IPS-15b (cell line): ENCODE results near the gene HAUS1.
"Not testable (repeated sequence)": the region's sequence is repeated elsewhere in the genome, so short reads cannot be mapped to it uniquely, and the experiment has no call there.

Experiments
- H3K27me3 ChIP-seq: one replicate; pipeline ENCODE4 v1.6.1; 2013; ENCODE audit warnings: low read length; ENCODE audit not compliant: control insufficient read depth, insufficient read depth
- H3K36me3 ChIP-seq: one replicate; pipeline ENCODE4 v1.6.1; 2013; ENCODE audit warnings: low read length; ENCODE audit not compliant: control insufficient read depth, insufficient read depth
- H3K4me1 ChIP-seq: one replicate; pipeline ENCODE4 v1.6.1; 2013; ENCODE audit warnings: mild to moderate bottlenecking, low read length; ENCODE audit not compliant: control insufficient read depth, insufficient read depth
- H3K4me3 ChIP-seq: one replicate; pipeline ENCODE4 v1.5.1; 2013; ENCODE audit warnings: low read depth, low read length
- H3K9ac ChIP-seq: one replicate; pipeline ENCODE4 v1.6.1; 2013; ENCODE audit warnings: low read depth, mild to moderate bottlenecking, low read length
- H3K9me3 ChIP-seq: one replicate; pipeline ENCODE4 v1.6.1; 2013; ENCODE audit warnings: mild to moderate bottlenecking, low read length; ENCODE audit not compliant: control insufficient read depth, insufficient read depth

HAUS1 gene

DNA sequence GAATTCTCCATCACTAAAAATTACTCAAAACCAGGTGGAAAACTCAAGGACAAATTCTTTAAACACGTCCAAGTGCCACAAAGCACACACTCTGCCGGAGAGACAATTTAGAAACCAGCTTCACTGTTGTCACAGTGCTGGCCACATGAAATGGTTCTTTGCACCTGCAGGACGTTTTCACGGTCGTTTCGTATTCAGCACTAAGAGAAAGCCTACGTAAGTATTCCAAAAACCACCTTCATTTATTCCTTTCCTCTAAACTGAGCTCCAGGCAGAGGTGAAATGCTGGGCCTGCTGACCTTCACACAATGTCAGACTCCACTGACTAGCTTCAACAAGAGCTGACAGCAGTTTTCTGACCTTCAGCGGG is 6.8 kb upstream of the HAUS1 start:
- H3K4me1 ChIP-seq: peaks cover 8% of the 10 kb centered on the region
- H3K9me3 ChIP-seq: no peaks in the 10 kb centered on the region
- H3K4me3 ChIP-seq: peak overlapping the region; percentile 97
- peak overlapping the region; percentile 96 for H3K9ac ChIP-seq
- H3K27me3 ChIP-seq: no peaks in the 10 kb centered on the region
- H3K36me3 ChIP-seq: peaks cover 3% of the 10 kb centered on the region

- H3K27me3 ChIP-seq: no peaks in the 10 kb centered on the region
- no peaks in the 10 kb centered on the region for H3K9me3 ChIP-seq
- peak within 1 kb of the TSS; percentile 96 for H3K9ac ChIP-seq
- H3K36me3 ChIP-seq: peaks cover 3% of the 10 kb centered on the region
- H3K4me1 ChIP-seq: peaks cover 8% of the 10 kb centered on the region
- H3K4me3 ChIP-seq: peak within 1 kb of the TSS; percentile 97
Measured at GRCh38 chr18:46097801-46098615, 6.2 kb upstream of the HAUS1 start, which contains the start of gene ATP5F1A. ATP5F1A (minus strand) TSS chr18:46098296; CDS start chr18:46098231, 65 bp downstream.

DNA sequence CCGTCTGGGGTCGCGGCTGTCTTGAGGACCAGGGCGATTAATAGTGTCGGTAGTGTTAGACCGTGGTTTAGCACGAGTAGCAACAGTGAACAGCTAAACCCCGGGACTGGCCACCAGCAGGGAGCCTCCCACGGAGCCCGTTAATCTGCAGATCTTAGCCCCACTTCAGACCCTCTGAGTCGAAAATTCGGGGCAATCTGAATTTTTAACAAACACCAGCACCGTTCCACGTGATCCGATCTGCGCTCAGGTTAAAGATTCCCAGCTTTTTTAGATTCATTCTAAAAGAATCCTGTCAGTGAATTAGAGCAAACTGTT is 5.6 kb upstream of the HAUS1 start:
- Histone ChIP-seq H3K4me3 (peak overlapping the region; percentile 97), H3K9ac (peak overlapping the region; percentile 61), H3K4me1 (peaks cover 8% of the 10 kb centered on the region), H3K36me3 (peaks cover under 1% of the 10 kb centered on the region), H3K27me3 (no peaks in the 10 kb centered on the region), H3K9me3 (no peaks in the 10 kb centered on the region)

GRCh38 chr18:46099463-46099862 is 4.7 kb upstream of the HAUS1 start:
- no peaks in the 10 kb centered on the region for H3K27me3 ChIP-seq
- H3K9ac ChIP-seq: no peak overlapping the region
- peaks cover 8% of the 10 kb centered on the region for H3K4me1 ChIP-seq
- H3K36me3 ChIP-seq: no peaks in the 10 kb centered on the region
- H3K9me3 ChIP-seq: no peaks in the 10 kb centered on the region
- no peak overlapping the region for H3K4me3 ChIP-seq

DNA sequence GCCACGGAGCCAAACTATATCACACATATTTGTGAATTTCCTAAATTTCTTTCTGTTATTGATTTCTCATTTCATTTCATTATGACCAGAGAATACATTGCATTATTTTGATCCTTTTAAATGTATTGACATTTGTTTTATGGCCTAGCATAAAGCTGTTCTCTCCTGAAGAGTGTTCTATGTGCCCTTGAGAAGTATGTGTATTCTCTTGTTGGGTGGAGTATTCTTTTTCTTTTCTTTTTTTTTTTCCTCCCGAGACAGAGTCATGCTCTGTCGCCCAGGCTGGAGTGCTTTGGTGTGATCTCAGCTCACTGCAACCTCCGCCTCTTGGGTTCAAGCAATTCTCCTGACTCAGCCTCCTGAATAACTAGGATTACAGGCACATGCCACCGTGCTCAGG is 5.2 kb downstream of the HAUS1 start:
- peaks cover 2% of the 10 kb centered on the region for H3K36me3 ChIP-seq
- H3K27me3 ChIP-seq: no peaks in the 10 kb centered on the region
- H3K4me1 ChIP-seq: no peaks in the 10 kb centered on the region
- no peak overlapping the region for H3K4me3 ChIP-seq
- H3K9me3 ChIP-seq: no peaks in the 10 kb centered on the region
- no peak overlapping the region for H3K9ac ChIP-seq

GRCh38 chr18:46110406-46110805 is 6.2 kb downstream of the HAUS1 start:
- H3K9me3 ChIP-seq: no peaks in the 10 kb centered on the region
- H3K36me3 ChIP-seq: peaks cover 2% of the 10 kb centered on the region
- no peaks in the 10 kb centered on the region for H3K27me3 ChIP-seq
- no peak overlapping the region for H3K4me3 ChIP-seq
- no peak overlapping the region for H3K9ac ChIP-seq
- no peaks in the 10 kb centered on the region for H3K4me1 ChIP-seq

DNA sequence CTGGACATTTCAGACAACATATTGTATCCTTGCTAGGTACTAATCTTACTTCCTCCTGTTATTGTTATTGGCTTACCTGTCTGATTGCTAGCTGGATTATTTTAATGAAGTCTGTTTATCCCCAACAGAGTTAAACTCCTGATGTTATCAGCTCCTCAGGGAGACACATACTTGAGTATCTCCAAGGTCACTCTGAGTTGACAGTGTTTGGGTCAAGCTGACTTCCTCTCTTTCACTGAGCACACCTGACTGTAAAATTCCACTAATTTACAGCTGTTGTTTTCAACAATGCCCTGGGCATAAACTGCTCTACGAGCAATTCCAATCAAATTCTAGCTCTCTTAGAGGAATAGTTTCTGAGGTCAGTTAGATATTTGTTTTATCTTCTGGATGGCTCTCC is 9.6 kb downstream of the HAUS1 start:
- no peaks in the 10 kb centered on the region for H3K27me3 ChIP-seq
- no peaks in the 10 kb centered on the region for H3K9me3 ChIP-seq
- no peak overlapping the region for H3K9ac ChIP-seq
- H3K36me3 ChIP-seq: peaks cover 2% of the 10 kb centered on the region
- H3K4me3 ChIP-seq: no peak overlapping the region
- no peaks in the 10 kb centered on the region for H3K4me1 ChIP-seq

DNA sequence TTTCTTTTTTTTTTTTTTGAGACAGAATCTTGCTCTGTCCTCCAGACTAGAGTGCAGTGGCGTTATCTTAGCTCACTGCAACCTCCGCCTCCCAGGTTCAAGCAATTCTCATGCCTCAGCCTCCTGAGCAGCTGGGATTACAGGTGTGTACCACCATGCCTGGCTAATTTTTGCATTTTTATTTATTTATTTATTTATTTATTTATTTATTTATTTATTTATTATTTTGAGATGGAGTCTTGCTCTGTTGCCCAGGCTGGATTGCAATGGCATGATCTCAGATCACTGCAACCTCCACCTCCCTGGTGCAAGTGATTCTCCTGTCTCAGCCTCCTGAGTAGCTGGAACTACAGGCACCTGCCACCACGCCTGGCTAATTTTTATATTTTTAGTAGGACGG is 22.4 kb downstream of the HAUS1 start:
- not testable (repeated sequence) for H3K4me3 ChIP-seq, H3K36me3 ChIP-seq, H3K9me3 ChIP-seq, H3K9ac ChIP-seq, H3K4me1 ChIP-seq, H3K27me3 ChIP-seq

DNA sequence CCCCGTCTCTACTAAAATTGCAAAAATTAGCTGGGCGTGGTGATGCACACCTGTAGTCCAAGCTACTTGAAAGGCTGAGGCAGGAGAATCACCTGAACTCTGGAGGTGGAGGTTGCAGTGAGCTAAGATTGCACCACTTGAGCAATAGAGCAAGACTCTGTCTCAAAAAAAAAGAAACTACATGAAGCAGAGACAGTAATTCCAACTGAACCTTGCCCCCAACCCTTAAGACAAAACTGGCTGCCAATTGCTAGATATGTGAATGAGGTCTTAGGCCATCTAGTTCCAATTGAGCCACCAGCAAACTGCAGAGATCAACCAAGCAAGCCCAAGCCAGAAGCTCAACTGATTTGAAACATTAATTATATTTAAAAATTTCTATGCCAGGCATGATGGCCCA is 25.9 kb downstream of the HAUS1 start:
- Histone ChIP-seq H3K9me3 (no peaks in the 10 kb centered on the region), H3K4me1 (no peaks in the 10 kb centered on the region), H3K36me3 (peaks cover 4% of the 10 kb centered on the region), H3K27me3 (no peaks in the 10 kb centered on the region), H3K9ac (no peak overlapping the region), H3K4me3 (no peak overlapping the region)

GRCh38 chr18:46130549-46130948 is 26.4 kb downstream of the HAUS1 start:
- not testable (repeated sequence) for H3K4me3 ChIP-seq, H3K9me3 ChIP-seq, H3K4me1 ChIP-seq, H3K36me3 ChIP-seq, H3K9ac ChIP-seq, H3K27me3 ChIP-seq

GRCh38 chr18:46133534-46133933 is 29.3 kb downstream of the HAUS1 start:
- H3K9me3 ChIP-seq: no peaks in the 10 kb centered on the region
- no peak overlapping the region for H3K9ac ChIP-seq
- no peak overlapping the region for H3K4me3 ChIP-seq
- no peaks in the 10 kb centered on the region for H3K27me3 ChIP-seq
- peaks cover 5% of the 10 kb centered on the region for H3K4me1 ChIP-seq
- no peaks in the 10 kb centered on the region for H3K36me3 ChIP-seq

- Histone ChIP-seq H3K4me3 (no peak overlapping the region), H3K9me3 (no peaks in the 10 kb centered on the region), H3K27me3 (no peaks in the 10 kb centered on the region), H3K9ac (no peak overlapping the region), H3K4me1 (peaks cover 5% of the 10 kb centered on the region), H3K36me3 (no peaks in the 10 kb centered on the region)
Measured at GRCh38 chr18:46134920-46135675, 30.9 kb downstream of the HAUS1 start.
